GM19452 (cell line): Measurements from ENCODE around the gene ZNF260.
"Not testable (repeated sequence)": the region's sequence is repeated elsewhere in the genome, so short reads cannot be mapped to it uniquely, and the experiment has no call there.

Experiments used
- ATAC-seq: cut with Tn5 transposase; IDR thresholded peaks from one replicate; pipeline ENCODE4 v1.9.1; 2021; ENCODE audit not compliant: unreplicated experiment

ZNF260 gene

DNA sequence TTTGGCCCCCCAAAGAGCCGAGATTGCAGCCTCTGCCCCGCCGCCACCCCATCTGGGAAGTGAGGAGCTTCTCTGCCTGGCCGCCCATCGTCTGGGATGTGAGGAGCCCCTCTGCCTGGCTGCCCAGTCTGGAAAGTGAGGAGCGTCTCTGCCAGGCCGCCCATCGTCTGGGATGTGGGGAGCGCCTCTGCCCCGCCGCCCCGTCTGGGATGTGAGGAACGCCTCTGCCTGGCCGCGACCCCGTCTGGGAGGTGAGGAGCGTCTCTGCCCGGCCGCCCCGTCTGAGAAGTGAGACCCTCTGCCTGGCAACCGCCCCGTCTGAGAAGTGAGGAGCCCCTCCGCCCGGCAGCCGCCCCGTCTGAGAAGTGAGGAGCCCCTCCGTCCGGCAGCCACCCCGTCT, 37.2 kb downstream of the ZNF260 start:
- ATAC-seq: not testable (repeated sequence)

DNA sequence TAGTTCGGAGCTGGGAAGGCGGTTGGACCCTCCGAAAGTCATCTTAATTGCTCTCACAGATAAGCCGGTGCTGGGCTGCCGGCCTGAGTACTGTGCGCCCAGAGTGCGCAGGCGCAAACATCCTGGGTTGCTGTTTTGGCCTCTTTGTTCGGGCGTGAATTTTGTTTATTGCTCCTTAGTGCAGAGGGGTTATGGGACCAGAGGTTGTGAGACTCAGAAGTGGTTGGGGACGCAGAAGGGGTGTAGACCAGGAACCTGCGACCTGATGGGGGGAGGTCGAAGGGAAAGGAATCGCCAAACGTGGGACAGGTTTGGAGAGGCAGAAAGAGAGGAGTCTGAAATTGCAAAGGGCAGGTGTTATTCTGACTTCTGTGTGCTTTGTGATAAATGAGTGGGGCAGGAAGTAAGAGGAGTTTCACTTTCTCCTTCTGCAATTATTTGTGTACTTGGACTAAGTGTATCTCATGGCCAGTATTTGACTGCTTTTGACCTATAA, 38.1 kb downstream of the ZNF260 start:
- peak; percentile 62 for ATAC-seq

DNA sequence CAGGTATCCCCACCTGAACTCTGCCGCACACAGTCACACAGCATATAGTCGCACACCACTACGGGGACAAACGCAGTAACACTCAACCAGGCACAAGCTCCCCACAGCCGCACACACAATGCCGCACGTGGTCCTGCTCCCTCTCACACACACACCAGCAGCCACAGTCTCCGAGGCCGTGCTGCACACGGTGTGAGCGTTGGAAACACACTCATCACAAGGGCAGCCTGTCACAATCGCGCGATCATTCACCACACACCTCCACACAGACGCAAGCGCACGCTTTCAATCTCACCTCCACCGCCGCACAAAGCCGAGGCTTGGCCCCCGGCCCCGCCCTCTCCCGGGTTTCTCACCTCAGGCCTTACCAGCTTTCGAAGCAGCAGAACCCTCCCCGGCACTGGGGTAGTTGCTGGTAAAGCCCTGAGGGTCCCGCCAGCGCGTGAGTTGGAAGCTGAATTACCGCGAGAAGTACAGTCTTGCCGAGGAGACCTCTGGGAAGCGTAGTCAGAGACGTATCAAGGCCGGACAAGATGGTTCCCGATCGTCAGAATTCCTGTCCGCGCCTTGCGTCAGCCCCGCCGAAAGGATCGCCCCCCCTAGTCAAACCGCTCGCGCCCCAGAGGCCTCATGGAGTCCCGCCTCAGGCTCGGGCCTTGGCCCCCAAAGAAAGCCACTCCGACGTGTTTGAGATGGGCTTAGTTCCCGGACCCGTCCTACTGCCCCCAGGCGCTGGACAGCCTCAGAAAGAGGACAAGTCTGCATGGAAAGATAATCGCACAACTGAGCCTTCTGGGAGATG, 38.8 kb downstream of the ZNF260 start, which contains the start of gene ZNF566:
ZNF566 (minus strand) TSS at position 444 of the 802 bp plus-strand sequence. CDS start 13,004 bp downstream, outside the sequence.
- peak; percentile 89 for ATAC-seq

DNA sequence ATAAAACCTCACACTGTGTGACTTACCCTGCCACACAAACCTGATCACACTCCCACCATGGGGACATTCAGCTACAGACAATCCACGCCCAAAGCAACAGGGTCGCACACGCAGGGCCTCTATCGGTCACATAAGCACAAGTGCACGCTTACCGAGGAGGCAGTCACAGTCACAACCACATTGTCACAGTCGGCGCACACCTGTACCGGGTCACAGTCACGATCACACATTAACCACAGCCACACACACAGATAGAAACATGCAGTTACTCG, 39.3 kb downstream of the ZNF260 start:
- peak; percentile 7 for ATAC-seq

DNA sequence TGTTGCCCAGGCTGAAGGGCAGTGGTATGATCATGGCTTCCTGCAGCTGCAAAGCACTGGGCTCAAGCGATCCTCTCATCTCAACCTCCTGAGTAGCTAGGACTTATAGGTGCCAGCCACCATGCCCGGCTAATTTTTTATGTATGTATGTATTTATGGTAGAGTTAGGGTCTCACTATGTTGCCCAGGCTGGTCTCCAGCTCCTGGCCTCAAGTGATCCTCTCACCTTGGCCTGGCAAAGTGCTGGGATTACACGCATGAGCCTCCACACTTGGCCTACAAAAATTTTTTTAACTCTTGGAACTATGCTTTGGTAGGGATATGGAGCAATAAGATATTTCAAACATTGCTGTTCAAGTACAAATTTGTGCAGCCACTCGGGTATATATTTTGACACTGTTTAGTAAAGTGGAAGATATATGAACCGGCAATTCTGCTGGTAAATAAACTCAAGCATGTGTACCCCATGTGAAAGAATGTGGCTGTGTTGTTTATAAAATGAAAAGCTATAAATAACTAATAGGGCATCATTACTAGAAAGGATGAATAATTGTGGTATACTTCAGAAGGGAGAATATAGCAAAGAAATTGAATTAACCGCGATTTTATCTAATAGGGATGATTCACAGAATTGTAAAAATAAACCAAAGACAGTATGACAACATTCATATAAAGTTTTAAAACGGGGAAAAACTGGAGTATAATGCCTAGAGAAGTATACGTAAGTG, 39.8 kb downstream of the ZNF260 start:
- ATAC-seq: no peak

DNA sequence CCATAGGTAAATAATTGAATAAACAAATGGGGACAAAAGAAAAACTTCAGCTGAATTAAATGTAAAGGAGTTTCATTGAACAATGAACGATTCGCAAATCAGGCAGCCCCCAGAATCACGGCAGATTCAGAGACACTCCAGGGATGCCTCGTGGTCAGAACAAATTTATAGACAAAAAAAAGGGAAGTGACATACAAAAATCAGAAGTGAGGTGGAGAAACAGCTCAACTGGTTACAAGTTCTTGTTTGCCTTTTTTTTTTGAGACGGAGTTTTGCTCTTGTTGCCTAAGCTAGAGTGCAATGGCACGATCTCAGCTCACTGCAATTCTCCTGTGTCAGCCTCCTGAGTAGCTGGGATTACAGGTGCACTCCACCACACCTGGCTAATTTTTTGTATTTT, 44.4 kb downstream of the ZNF260 start:
- no peak for ATAC-seq

DNA sequence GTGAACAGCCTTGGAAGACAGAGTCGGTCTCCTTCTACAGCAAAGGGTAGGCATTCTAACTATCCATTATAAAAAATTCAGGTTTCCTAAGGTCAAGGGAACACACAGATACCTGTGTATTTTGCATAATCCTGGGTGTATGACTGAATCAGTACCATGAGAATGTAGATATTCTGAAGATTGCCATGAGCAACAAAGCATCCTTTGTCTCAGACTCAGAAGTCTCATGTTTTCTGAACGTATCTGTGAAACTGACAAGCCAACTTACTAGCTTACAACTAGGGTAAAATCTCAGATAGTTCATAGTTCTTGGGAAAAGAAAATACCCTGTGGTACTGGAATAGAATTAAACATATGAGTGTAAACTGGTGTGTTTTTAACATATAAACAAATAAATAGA, 45.2 kb downstream of the ZNF260 start:
- ATAC-seq: no peak
